Measurements from ENCODE around the gene ANO10. TPM values are rescaled to one million over a fixed set of nuclear protein-coding genes. Genes with fewer than 3 reads are reported as not detected.
"Not testable (repeated sequence)": the region's sequence is repeated elsewhere in the genome, so short reads cannot be mapped to it uniquely, and the experiment has no call there.

The ANO10 gene
- total RNA-seq, 1 experiment from 2014 or later = 23.7 TPM

DNA sequence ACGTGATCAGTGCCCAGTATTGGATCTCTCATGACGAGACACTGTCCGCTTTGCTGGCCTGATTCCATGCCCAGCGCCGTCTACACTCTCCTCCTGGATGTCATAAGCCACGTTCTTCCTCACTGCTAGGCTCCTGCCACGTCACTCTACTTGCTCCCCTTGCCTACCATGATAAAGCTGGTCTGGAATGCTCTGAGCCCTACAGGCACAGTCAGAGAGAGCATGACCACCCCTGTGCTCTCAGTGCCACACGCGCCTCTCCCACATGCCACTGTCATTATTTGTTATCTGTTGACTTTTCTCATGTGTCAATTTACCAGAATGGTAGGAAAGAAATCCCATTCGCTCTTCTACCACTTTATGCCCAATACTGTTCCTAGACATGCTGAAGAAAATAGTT lies 148.6 kb downstream of the ANO10 start:
- Histone ChIP-seq H3K4me3 (ENCODE audit: low read length) (no peak overlapping the region), H2AFZ (ENCODE audit: low read length) (no peak overlapping the region), H3K9me2 (replicated peaks; ENCODE audit: low read length) (no peaks in the 10 kb centered on the region), H3K27ac (ENCODE audit: low read length) (no peak overlapping the region), H3K36me3 (ENCODE audit: low read depth, low read length) (no peaks in the 10 kb centered on the region), H3K79me2 (ENCODE audit: low read length) (no peaks in the 10 kb centered on the region), H3F3A (ENCODE audit: low read length, unreplicated experiment) (no peaks in the 10 kb centered on the region), H3K9ac (ENCODE audit: low read length) (no peak overlapping the region), H3K27me3 (ENCODE audit: low read length) (no peaks in the 10 kb centered on the region), H3K4me2 (ENCODE audit: low read length) (no peak overlapping the region), H3K4me1 (ENCODE audit: insufficient read depth, low read length) (no peaks in the 10 kb centered on the region), H4K20me1 (ENCODE audit: low read length) (no peaks in the 10 kb centered on the region), H3K9me3 (ENCODE audit: low read length) (no peaks in the 10 kb centered on the region)
- no peak for ATAC-seq
- no peak for DNase-seq
- no TSS peak for BruUV-seq (replicated peaks)
- intact Hi-C loops (cut with micrococcal nuclease) = no loop called here
- ChIA-PET POLR2A (ENCODE audit: unreplicated experiment) (no interaction called here), CTCF (no interaction called here)
- TF ChIP-seq EZH2 (IDR thresholded peaks at IDR 0.05; ENCODE audit: low read length, unreplicated experiment) (no peak), EZH2phosphoT487 (IDR thresholded peaks at IDR 0.05; ENCODE audit: borderline replicate concordance, low read length) (no peak)
- TF ChIP-seq, protein P1, sequence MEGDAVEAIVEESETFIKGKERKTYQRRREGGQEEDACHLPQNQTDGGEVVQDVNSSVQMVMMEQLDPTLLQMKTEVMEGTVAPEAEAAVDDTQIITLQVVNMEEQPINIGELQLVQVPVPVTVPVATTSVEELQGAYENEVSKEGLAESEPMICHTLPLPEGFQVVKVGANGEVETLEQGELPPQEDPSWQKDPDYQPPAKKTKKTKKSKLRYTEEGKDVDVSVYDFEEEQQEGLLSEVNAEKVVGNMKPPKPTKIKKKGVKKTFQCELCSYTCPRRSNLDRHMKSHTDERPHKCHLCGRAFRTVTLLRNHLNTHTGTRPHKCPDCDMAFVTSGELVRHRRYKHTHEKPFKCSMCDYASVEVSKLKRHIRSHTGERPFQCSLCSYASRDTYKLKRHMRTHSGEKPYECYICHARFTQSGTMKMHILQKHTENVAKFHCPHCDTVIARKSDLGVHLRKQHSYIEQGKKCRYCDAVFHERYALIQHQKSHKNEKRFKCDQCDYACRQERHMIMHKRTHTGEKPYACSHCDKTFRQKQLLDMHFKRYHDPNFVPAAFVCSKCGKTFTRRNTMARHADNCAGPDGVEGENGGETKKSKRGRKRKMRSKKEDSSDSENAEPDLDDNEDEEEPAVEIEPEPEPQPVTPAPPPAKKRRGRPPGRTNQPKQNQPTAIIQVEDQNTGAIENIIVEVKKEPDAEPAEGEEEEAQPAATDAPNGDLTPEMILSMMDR (conservative IDR thresholded peaks at IDR 0.05; ENCODE audit: low read depth, low read length) = no peak

DNA sequence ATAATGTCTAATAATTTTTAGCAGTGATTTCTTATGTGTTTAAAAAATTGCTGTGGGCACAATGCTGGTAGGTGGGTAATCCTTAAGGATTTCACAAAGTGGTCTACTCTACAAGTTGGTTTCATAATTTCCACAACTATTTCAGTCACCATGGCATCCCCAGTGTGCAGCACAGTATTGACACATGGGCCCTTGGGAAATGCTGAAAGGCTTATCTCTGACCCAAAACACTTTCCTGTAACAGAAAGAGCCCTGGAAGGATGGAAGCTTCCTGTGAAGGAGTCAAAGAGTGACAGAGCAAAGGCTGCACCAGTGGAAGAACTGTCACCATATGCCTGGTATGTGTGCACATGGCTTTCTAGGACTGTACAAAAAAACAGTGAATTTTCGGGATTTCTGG lies 153.7 kb downstream of the ANO10 start:
- Histone ChIP-seq H3K4me1 (ENCODE audit: insufficient read depth, low read length) (peaks cover 18% of the 10 kb centered on the region), H3K79me2 (ENCODE audit: low read length) (no peaks in the 10 kb centered on the region), H3K36me3 (ENCODE audit: low read depth, low read length) (no peaks in the 10 kb centered on the region), H4K20me1 (ENCODE audit: low read length) (no peaks in the 10 kb centered on the region), H3K4me2 (ENCODE audit: low read length) (no peak overlapping the region), H3K9me3 (ENCODE audit: low read length) (no peaks in the 10 kb centered on the region), H3K27ac (ENCODE audit: low read length) (no peak overlapping the region), H3K27me3 (ENCODE audit: low read length) (no peaks in the 10 kb centered on the region), H3K4me3 (ENCODE audit: low read length) (no peak overlapping the region), H3K9me2 (replicated peaks; ENCODE audit: low read length) (no peaks in the 10 kb centered on the region), H2AFZ (ENCODE audit: low read length) (no peak overlapping the region), H3K9ac (ENCODE audit: low read length) (no peak overlapping the region), H3F3A (ENCODE audit: low read length, unreplicated experiment) (peaks cover 4% of the 10 kb centered on the region)
- TF ChIP-seq EZH2phosphoT487 (IDR thresholded peaks at IDR 0.05; ENCODE audit: borderline replicate concordance, low read length) (no peak), EZH2 (IDR thresholded peaks at IDR 0.05; ENCODE audit: low read length, unreplicated experiment) (no peak)
- TF ChIP-seq, protein P1 (conservative IDR thresholded peaks at IDR 0.05; ENCODE audit: low read depth, low read length) = no peak
- no peak for ATAC-seq
- CTCF ChIA-PET = no interaction called here
- intact Hi-C loops (cut with micrococcal nuclease) = no loop called here
- POLR2A ChIA-PET (ENCODE audit: unreplicated experiment) = no interaction called here
- no TSS peak for BruUV-seq (replicated peaks)
- DNase-seq = no peak

DNA sequence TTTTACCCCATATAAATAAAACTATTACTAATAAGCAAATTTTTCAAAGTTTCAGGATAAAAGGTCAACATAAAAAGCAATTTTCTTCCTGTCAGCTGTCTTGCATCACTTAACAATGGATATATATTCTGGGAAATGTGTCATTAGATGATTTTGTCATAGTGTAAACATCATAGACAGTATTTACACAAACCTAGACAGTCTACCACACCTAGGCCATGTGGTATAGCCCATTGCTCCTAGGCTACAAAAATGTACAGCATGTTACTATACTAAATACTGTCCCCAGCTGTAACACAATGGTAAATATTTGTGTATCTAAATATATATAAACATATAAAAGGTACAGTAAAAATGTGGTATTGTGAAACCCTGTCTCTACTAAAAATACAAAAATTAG lies 156.7 kb downstream of the ANO10 start:
- peak overlapping the region; percentile 87 for H3K27ac ChIP-seq (ENCODE audit: low read length)
- H3K9me2 ChIP-seq (replicated peaks; ENCODE audit: low read length) = no peaks in the 10 kb centered on the region
- H2AFZ ChIP-seq (ENCODE audit: low read length) = no peak overlapping the region
- 0 out of 2 replicates have a peak, but pooled peaks cover 4% of the 10 kb centered on the region for H3K36me3 ChIP-seq (ENCODE audit: low read depth, low read length)
- H4K20me1 ChIP-seq (ENCODE audit: low read length) = no peaks in the 10 kb centered on the region
- POLR2A ChIA-PET (ENCODE audit: unreplicated experiment) = no interaction called here
- CTCF ChIA-PET = no interaction called here
- H3K9ac ChIP-seq (ENCODE audit: low read length) = peak overlapping the region; percentile 44
- intact Hi-C loops (cut with micrococcal nuclease) = loop anchor here (1.0 to 2.0 kb wide), 5 partner anchors 38 to 359 kb away; partner anchors contain the start of gene POMGNT2
- peaks cover 18% of the 10 kb centered on the region for H3K4me1 ChIP-seq (ENCODE audit: insufficient read depth, low read length)
- no peaks in the 10 kb centered on the region for H3K9me3 ChIP-seq (ENCODE audit: low read length)
- DNase-seq (peak; percentile 91), ATAC-seq (peak; percentile 99)
- no TSS peak for BruUV-seq (replicated peaks)
- H3K4me2 ChIP-seq (ENCODE audit: low read length) = peak overlapping the region; percentile 32
- H3K27me3 ChIP-seq (ENCODE audit: low read length) = no peaks in the 10 kb centered on the region
- H3K4me3 ChIP-seq (ENCODE audit: low read length) = no peak overlapping the region
- TF ChIP-seq EZH2phosphoT487 (IDR thresholded peaks at IDR 0.05; ENCODE audit: borderline replicate concordance, low read length) = no peak
- no peak for TF ChIP-seq EZH2 (IDR thresholded peaks at IDR 0.05; ENCODE audit: low read length, unreplicated experiment)
- TF ChIP-seq, protein P1 (conservative IDR thresholded peaks at IDR 0.05; ENCODE audit: low read depth, low read length) = no peak
- no peaks in the 10 kb centered on the region for H3K79me2 ChIP-seq (ENCODE audit: low read length)
- peaks cover 4% of the 10 kb centered on the region for H3F3A ChIP-seq (ENCODE audit: low read length, unreplicated experiment)

DNA sequence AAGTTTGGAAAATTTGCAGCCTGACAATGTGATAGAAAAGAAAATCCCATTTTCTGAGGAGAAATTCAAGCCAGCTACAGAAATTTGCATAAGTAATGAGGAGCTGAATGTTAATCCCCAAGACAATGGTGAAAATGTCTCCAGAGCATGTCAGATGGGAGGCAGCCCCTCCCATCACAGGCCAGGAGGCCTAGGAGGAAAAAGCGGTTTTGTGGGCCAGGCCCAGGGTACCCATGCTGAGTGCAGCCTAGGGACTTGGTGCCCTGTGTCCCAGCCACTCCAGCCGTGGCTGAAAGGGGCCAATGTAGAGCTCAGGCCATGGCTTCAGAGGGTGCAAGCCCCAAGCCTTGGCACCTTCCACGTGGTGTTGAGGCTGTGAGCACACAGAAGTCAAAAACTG lies 159.2 kb downstream of the ANO10 start:
- intact Hi-C loops (cut with micrococcal nuclease); H3F3A ChIP-seq (ENCODE audit: low read length, unreplicated experiment); H3K36me3 ChIP-seq (ENCODE audit: low read depth, low read length); H4K20me1 ChIP-seq (ENCODE audit: low read length); H3K27me3 ChIP-seq (ENCODE audit: low read length); POLR2A ChIA-PET (ENCODE audit: unreplicated experiment); DNase-seq; H3K4me3 ChIP-seq (ENCODE audit: low read length); H2AFZ ChIP-seq (ENCODE audit: low read length); H3K4me2 ChIP-seq (ENCODE audit: low read length); H3K27ac ChIP-seq (ENCODE audit: low read length); ATAC-seq; H3K79me2 ChIP-seq (ENCODE audit: low read length); H3K9ac ChIP-seq (ENCODE audit: low read length); H3K9me2 ChIP-seq (replicated peaks; ENCODE audit: low read length); CTCF ChIA-PET; BruUV-seq (replicated peaks); H3K9me3 ChIP-seq (ENCODE audit: low read length): not testable (repeated sequence)
- H3K4me1 ChIP-seq (ENCODE audit: insufficient read depth, low read length) = peaks cover 18% of the 10 kb centered on the region
